IMR-90 (cell line): ENCODE results near the gene ACOT7. TPM values are rescaled to one million over a fixed set of nuclear protein-coding genes. Genes with fewer than 3 reads are reported as not detected.
A peak's percentile ranks its signal among the peaks of the same experiment; 100 is the strongest.

Experiments used
- ATAC-seq: fragments of 200-7000 bp; cut with Tn5 transposase; 2 replicates; pipeline ENCODE4 v1.9.1; 2020; ENCODE audit warnings: low read depth, mild to moderate bottlenecking, moderate library complexity
- BruUV-seq: library from RNA; stranded (reverse); fragments of 400-500 nt; replicated peaks from 2 replicates; lab custom pipeline; 2021; lab: Mats Ljungman, UMichigan
- CTCF ChIA-PET: fragments of 300-600 bp; formaldehyde crosslinking; extraction: SDS; loops from one replicate; lab custom pipeline; 2021; ENCODE audit warnings: antibody characterized with exemption; lab: Yijun Ruan, JAX
- POLR2A ChIA-PET: fragments of 300-600 bp; sonication (Branson Sonifier 250); formaldehyde crosslinking; loops from one replicate; lab custom pipeline; 2022; ENCODE audit warnings: antibody characterized with exemption; ENCODE audit not compliant: unreplicated experiment; lab: Charles Lee
- DNase-seq: peaks from one replicate; pipeline ENCODE4 v3.0.0; 2013
- H2AFZ ChIP-seq: replicated peaks from 2 replicates; pipeline ENCODE3; 2013; ENCODE audit warnings: low read length, mild to moderate bottlenecking; ENCODE audit not compliant: poor library complexity
- H2AK5ac ChIP-seq: 2 replicates; pipeline ENCODE4 v1.6.1; 2013; ENCODE audit warnings: low read depth, low read length, inconsistent platforms
- H2AK9ac ChIP-seq: replicated peaks from 2 replicates; pipeline ENCODE3; 2013; ENCODE audit warnings: mild to moderate bottlenecking, low read depth, low read length, moderate library complexity; ENCODE audit not compliant: poor library complexity
- H2BK120ac ChIP-seq: 2 replicates; pipeline ENCODE4 v1.6.1; 2013; ENCODE audit warnings: low read depth, low read length, inconsistent platforms
- H2BK15ac ChIP-seq: 3 replicates; pipeline ENCODE4 v1.6.1; 2013; ENCODE audit warnings: low read depth, low read length, inconsistent platforms
- H2BK20ac ChIP-seq: 2 replicates; pipeline ENCODE4 v1.6.1; 2013; ENCODE audit warnings: low read depth, mild to moderate bottlenecking, inconsistent platforms, low read length, moderate library complexity
- H2BK5ac ChIP-seq: 2 replicates; pipeline ENCODE4 v1.6.1; 2013; ENCODE audit warnings: mild to moderate bottlenecking, low read depth, low read length, inconsistent platforms; ENCODE audit not compliant: poor library complexity, severe bottlenecking
- H3K14ac ChIP-seq: replicated peaks from 2 replicates; pipeline ENCODE4 v1.6.1; 2013; ENCODE audit warnings: low read depth, low read length, inconsistent platforms
- H3K18ac ChIP-seq: 2 replicates; pipeline ENCODE4 v1.6.1; 2013; ENCODE audit warnings: low read depth, low read length, control low read depth
- H3K23ac ChIP-seq: 2 replicates; pipeline ENCODE4 v1.6.1; 2013; ENCODE audit warnings: low read depth, low read length, inconsistent platforms
- H3K27ac ChIP-seq: 2 replicates; pipeline ENCODE4 v1.5.1; 2013; ENCODE audit warnings: mild to moderate bottlenecking, control low read depth, low read length; ENCODE audit not compliant: insufficient read depth
- H3K27me3 ChIP-seq: 2 replicates; pipeline ENCODE4 v1.6.1; 2013; ENCODE audit warnings: low read length; ENCODE audit not compliant: control insufficient read depth, insufficient read depth
- H3K36me3 ChIP-seq: 2 replicates; pipeline ENCODE4 v1.6.1; 2013; ENCODE audit warnings: low read length, mixed read lengths; ENCODE audit not compliant: control insufficient read depth, insufficient read depth
- H3K4ac ChIP-seq: 2 replicates; pipeline ENCODE4 v1.6.1; 2013; ENCODE audit warnings: low read depth, low read length, inconsistent platforms
- H3K4me1 ChIP-seq: 2 replicates; pipeline ENCODE4 v1.6.1; 2013; ENCODE audit warnings: low read length, mixed read lengths; ENCODE audit not compliant: control insufficient read depth, insufficient read depth
- H3K4me2 ChIP-seq: 2 replicates; pipeline ENCODE4 v1.6.1; 2013; ENCODE audit warnings: low read depth, mild to moderate bottlenecking, control low read depth, low read length, moderate library complexity
- H3K4me3 ChIP-seq: 2 replicates; pipeline ENCODE4 v1.5.1; 2013; ENCODE audit warnings: low read depth, mild to moderate bottlenecking, control low read depth, low read length, moderate library complexity; ENCODE audit not compliant: insufficient read depth
- H3K56ac ChIP-seq: 2 replicates; pipeline ENCODE4 v1.6.1; 2013; ENCODE audit warnings: low read length, inconsistent platforms; ENCODE audit not compliant: insufficient read depth; ENCODE audit errors: extremely low read depth
- H3K79me1 ChIP-seq, 2 experiments: 2 replicates each; pipeline ENCODE4 v1.6.1; 2013; ENCODE audit warnings: low read length in 2 of 2, inconsistent platforms in 1 of 2, low read depth in 1 of 2
- H3K9ac ChIP-seq: 2 replicates; pipeline ENCODE4 v1.6.1; 2013; ENCODE audit warnings: low read depth, low read length, control low read depth
- H3K9me1 ChIP-seq: 2 replicates; pipeline ENCODE4 v1.6.1; 2013; ENCODE audit warnings: low read length, inconsistent platforms; ENCODE audit not compliant: insufficient read depth
- H3K9me3 ChIP-seq: 2 replicates; pipeline ENCODE4 v1.6.1; 2013; ENCODE audit warnings: low read length; ENCODE audit not compliant: control insufficient read depth, insufficient read depth
- H4K20me1 ChIP-seq: 2 replicates; pipeline ENCODE4 v1.6.1; 2013; ENCODE audit warnings: low read length, inconsistent platforms; ENCODE audit not compliant: insufficient read depth
- H4K5ac ChIP-seq: 2 replicates; pipeline ENCODE4 v1.6.1; 2013; ENCODE audit warnings: mild to moderate bottlenecking, low read depth, low read length, control low read depth
- H4K8ac ChIP-seq, 2 experiments: 2 replicates each; pipeline ENCODE4 v1.6.1; 2013; ENCODE audit warnings: low read depth in 2 of 2, low read length in 2 of 2, control low read depth in 1 of 2, inconsistent platforms in 1 of 2
- H4K91ac ChIP-seq: 2 replicates; pipeline ENCODE4 v1.6.1; 2013; ENCODE audit warnings: low read depth, low read length, inconsistent platforms; ENCODE audit not compliant: insufficient read depth
- RAD21 ChIP-seq: IDR thresholded peaks from 2 replicates; pipeline ENCODE4 v1.6.1; 2012; ENCODE audit warnings: low read length, improper control_type of control experiment
- SMC3 ChIP-seq: fragments of 150-350 bp; IDR thresholded peaks from 2 replicates; pipeline ENCODE4 v1.6.1; 2016; ENCODE audit warnings: low read depth, mild to moderate bottlenecking, antibody characterized with exemption, low read length, moderate library complexity
- WGBS, 2 experiments: methylation state at CpG; one replicate each; pipeline versions ENCODE4 v1.1.5 to v1.1.7; 2013; ENCODE audit warnings: missing lambda C conversion rate in 2 of 2; ENCODE audit not compliant: insufficient read length in 1 of 2; ENCODE audit errors: extremely low coverage in 2 of 2; 5-methylcytosine and 5-hydroxymethylcytosine counted together
- dilution Hi-C: fragments of 300-500 bp; cut with HindIII; formaldehyde crosslinking; loops from one replicate; pipeline ENCODE4 v1.14.3; 2018; ENCODE audit warnings: low sequenced_read_pairs; ENCODE audit not compliant: unreplicated experiment
- in situ Hi-C: fragments of 300-500 bp; cut with MboI; formaldehyde crosslinking; loops from 3 replicates; pipeline ENCODE4 v1.14.3; 2019; ENCODE audit warnings: low sequenced_read_pairs, inconsistent platforms, mixed read lengths
- intact Hi-C: fragments of 100-400 bp; cut with micrococcal nuclease; formaldehyde crosslinking; loops from 2 replicates; pipeline ENCODE4 v1.10.0; 2022
- polyA plus RNA-seq, 3 experiments: library from polyadenylated mRNA; depleted of rRNA; stranded (reverse); fragments of >200 nt; gene quantifications; 2 replicates each; pipeline ENCODE4 v1.2.3, GENCODE V29; 2012; ENCODE audit warnings: low replicate concordance in 1 of 3
- total RNA-seq: library from RNA; depleted of rRNA; stranded (reverse); fragments of >200 nt; gene quantifications from 2 replicates; pipeline ENCODE4 v1.2.3, GENCODE V29; 2012
- TF ChIP-seq, protein P1 (sequence below): fragments of 150-350 bp; IDR thresholded peaks from 2 replicates; pipeline ENCODE4 v1.6.1; 2017; ENCODE audit warnings: mild to moderate bottlenecking, antibody characterized with exemption, low read length, low read depth
- TF ChIP-seq, protein P2 (sequence below): conservative IDR thresholded peaks from 2 replicates; pipeline ENCODE4 v1.5.1; 2012; ENCODE audit warnings: mild to moderate bottlenecking, low read depth, low read length, improper control_type of control experiment

Gene ACOT7
- total and polyA plus RNA-seq, 2 of the 4 experiments (the other 2 are of a cell fraction), result 51.6 to 242 TPM

GRCh38 chr1:6438047-6438525, 44.5 kb upstream of the ACOT7 start:
- dilution Hi-C loops, result no loop called here
- peak; percentile 80 for ATAC-seq

More at GRCh38 chr1:6438047-6438525, 44.5 kb upstream of the ACOT7 start:
- Histone ChIP-seq H3K9ac (no peak overlapping the region), H2BK5ac (no peak overlapping the region), H3K4me1 (peaks cover 1% of the 10 kb centered on the region; the same call in 1 of the 2 replicates), H4K8ac (no peak overlapping the region), H2BK120ac (no peak overlapping the region), H3K4ac (no peak overlapping the region), H3K36me3 (no peaks in the 10 kb centered on the region), H4K91ac (no peak overlapping the region), H3K4me3 (no peak overlapping the region), H2AFZ (peak overlapping the region; percentile 41), H3K27me3 (peaks cover 42% of the 10 kb centered on the region), H4K5ac (no peak overlapping the region), H3K18ac (no peak overlapping the region), H3K23ac (no peak overlapping the region), H3K9me1 (no peaks in the 10 kb centered on the region), H3K9me3 (no peaks in the 10 kb centered on the region), H2AK5ac (no peak overlapping the region), H3K79me1 (no peaks in the 10 kb centered on the region), H3K14ac (no peak overlapping the region), H3K4me2 (no peak overlapping the region), H2BK15ac (no peak overlapping the region), H2AK9ac (peak overlapping the region; percentile 72), H3K27ac (no peak overlapping the region), H2BK20ac (no peak overlapping the region), H4K20me1 (no peaks in the 10 kb centered on the region; the same call in 1 of the 2 replicates), H3K56ac (no peak overlapping the region)
- CTCF ChIA-PET, result interaction anchor here (1.0 to 2.9 kb wide), 8 partner anchors 11 to 89 kb away, joined by 3 to 13 read pairs (median 4); partner anchors contain the start of gene HES2
- peak; percentile 33 for DNase-seq
- intact Hi-C loops, result loop anchor here (1.0 to 5.0 kb wide), 3 partner anchors 76 to 192 kb away; no protein-coding TSS in a partner anchor
- POLR2A ChIA-PET, result no interaction called here
- in situ Hi-C loops, result no loop called here
- 0% methylated on average over 3 of the region's 5 CpGs; no CpG with 5 or more reads in 1 of the 2 experiments for WGBS, 2 experiments
- BruUV-seq, result no TSS peak
- TF ChIP-seq, protein P1, sequence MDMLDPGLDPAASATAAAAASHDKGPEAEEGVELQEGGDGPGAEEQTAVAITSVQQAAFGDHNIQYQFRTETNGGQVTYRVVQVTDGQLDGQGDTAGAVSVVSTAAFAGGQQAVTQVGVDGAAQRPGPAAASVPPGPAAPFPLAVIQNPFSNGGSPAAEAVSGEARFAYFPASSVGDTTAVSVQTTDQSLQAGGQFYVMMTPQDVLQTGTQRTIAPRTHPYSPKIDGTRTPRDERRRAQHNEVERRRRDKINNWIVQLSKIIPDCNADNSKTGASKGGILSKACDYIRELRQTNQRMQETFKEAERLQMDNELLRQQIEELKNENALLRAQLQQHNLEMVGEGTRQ, result no peak
- TF ChIP-seq SMC3, result peak; percentile 56
- TF ChIP-seq, protein P2, sequence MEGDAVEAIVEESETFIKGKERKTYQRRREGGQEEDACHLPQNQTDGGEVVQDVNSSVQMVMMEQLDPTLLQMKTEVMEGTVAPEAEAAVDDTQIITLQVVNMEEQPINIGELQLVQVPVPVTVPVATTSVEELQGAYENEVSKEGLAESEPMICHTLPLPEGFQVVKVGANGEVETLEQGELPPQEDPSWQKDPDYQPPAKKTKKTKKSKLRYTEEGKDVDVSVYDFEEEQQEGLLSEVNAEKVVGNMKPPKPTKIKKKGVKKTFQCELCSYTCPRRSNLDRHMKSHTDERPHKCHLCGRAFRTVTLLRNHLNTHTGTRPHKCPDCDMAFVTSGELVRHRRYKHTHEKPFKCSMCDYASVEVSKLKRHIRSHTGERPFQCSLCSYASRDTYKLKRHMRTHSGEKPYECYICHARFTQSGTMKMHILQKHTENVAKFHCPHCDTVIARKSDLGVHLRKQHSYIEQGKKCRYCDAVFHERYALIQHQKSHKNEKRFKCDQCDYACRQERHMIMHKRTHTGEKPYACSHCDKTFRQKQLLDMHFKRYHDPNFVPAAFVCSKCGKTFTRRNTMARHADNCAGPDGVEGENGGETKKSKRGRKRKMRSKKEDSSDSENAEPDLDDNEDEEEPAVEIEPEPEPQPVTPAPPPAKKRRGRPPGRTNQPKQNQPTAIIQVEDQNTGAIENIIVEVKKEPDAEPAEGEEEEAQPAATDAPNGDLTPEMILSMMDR, result peak; percentile 71
- TF ChIP-seq RAD21, result peak; percentile 59
